IMR-90 (cell line): ENCODE results near the gene GBF1.

ENCODE experiments used
- CEBPB ChIP-seq: IDR thresholded peaks from 2 replicates; pipeline ENCODE4 v1.6.1; 2012; ENCODE audit warnings: low read depth, low read length, improper control_type of control experiment
- CHD1 ChIP-seq: IDR thresholded peaks from 2 replicates; pipeline ENCODE4 v1.6.1; 2012; ENCODE audit warnings: low read depth, low read length, improper control_type of control experiment
- ELK1 ChIP-seq: fragments of 150-350 bp; IDR thresholded peaks from 2 replicates; pipeline ENCODE4 v1.6.1; 2016; ENCODE audit warnings: low read depth, mild to moderate bottlenecking, low read length, moderate library complexity, borderline replicate concordance
- MAZ ChIP-seq: IDR thresholded peaks from 2 replicates; pipeline ENCODE4 v1.6.1; 2012; ENCODE audit warnings: low read depth, mild to moderate bottlenecking, low read length, improper control_type of control experiment, moderate library complexity, borderline replicate concordance
- MXI1 ChIP-seq: IDR thresholded peaks from 2 replicates; pipeline ENCODE4 v1.6.1; 2012; ENCODE audit warnings: low read depth, mild to moderate bottlenecking, low read length, moderate library complexity, borderline replicate concordance
- NFE2L2 ChIP-seq: fragments of 150-350 bp; IDR thresholded peaks from 2 replicates; pipeline ENCODE4 v1.6.1; 2016; ENCODE audit warnings: low read depth, mild to moderate bottlenecking, low read length
- POLR2A ChIP-seq: IDR thresholded peaks from 2 replicates; pipeline ENCODE4 v1.6.1; 2012; ENCODE audit warnings: mild to moderate bottlenecking, low read depth, low read length
- RAD21 ChIP-seq: IDR thresholded peaks from 2 replicates; pipeline ENCODE4 v1.6.1; 2012; ENCODE audit warnings: low read length, improper control_type of control experiment
- RCOR1 ChIP-seq: IDR thresholded peaks from 2 replicates; pipeline ENCODE4 v1.6.1; 2012; ENCODE audit warnings: mild to moderate bottlenecking, low read length, improper control_type of control experiment; ENCODE audit not compliant: insufficient replicate concordance
- RFX5 ChIP-seq: IDR thresholded peaks from 2 replicates; pipeline ENCODE4 v1.8.0; 2012; ENCODE audit warnings: low read depth, mild to moderate bottlenecking, low read length, moderate library complexity
- SMC3 ChIP-seq: fragments of 150-350 bp; IDR thresholded peaks from 2 replicates; pipeline ENCODE4 v1.6.1; 2016; ENCODE audit warnings: low read depth, mild to moderate bottlenecking, antibody characterized with exemption, low read length, moderate library complexity
- TF ChIP-seq, protein P1 (sequence below): conservative IDR thresholded peaks from 2 replicates; pipeline ENCODE4 v1.5.1; 2012; ENCODE audit warnings: mild to moderate bottlenecking, low read depth, low read length, improper control_type of control experiment
- TF ChIP-seq, protein P2 (sequence below): fragments of 150-350 bp; IDR thresholded peaks from 2 replicates; pipeline ENCODE4 v1.6.1; 2017; ENCODE audit warnings: mild to moderate bottlenecking, antibody characterized with exemption, low read length, low read depth

DNA sequence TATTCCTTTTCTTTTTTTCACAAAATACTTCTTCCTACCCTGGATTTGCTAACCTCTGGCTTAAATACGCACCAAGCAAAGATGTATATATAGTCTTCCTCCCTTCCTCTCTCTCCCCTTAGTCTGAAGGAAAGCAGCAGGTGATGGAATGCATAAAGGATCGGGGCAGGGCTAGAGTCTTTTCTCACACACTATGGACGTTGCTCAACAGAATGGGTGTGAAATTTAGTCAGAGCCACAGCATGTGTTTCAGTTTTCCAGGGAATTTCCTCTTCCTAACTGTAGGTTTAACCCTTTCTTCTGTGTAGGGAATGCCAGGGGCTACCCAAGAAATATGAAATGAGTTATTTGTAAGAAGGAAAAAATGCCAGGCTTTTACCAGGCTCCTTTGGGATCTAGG, 78.7 kb downstream of the GBF1 start:
- TF ChIP-seq SMC3 (no peak), POLR2A (no peak), RCOR1 (no peak), RFX5 (no peak), RAD21 (no peak), ELK1 (no peak), NFE2L2 (no peak), CEBPB (peak; percentile 40; the same call in 1 of the 2 replicates), MXI1 (no peak), CHD1 (no peak), MAZ (no peak)
- TF ChIP-seq, protein P1, sequence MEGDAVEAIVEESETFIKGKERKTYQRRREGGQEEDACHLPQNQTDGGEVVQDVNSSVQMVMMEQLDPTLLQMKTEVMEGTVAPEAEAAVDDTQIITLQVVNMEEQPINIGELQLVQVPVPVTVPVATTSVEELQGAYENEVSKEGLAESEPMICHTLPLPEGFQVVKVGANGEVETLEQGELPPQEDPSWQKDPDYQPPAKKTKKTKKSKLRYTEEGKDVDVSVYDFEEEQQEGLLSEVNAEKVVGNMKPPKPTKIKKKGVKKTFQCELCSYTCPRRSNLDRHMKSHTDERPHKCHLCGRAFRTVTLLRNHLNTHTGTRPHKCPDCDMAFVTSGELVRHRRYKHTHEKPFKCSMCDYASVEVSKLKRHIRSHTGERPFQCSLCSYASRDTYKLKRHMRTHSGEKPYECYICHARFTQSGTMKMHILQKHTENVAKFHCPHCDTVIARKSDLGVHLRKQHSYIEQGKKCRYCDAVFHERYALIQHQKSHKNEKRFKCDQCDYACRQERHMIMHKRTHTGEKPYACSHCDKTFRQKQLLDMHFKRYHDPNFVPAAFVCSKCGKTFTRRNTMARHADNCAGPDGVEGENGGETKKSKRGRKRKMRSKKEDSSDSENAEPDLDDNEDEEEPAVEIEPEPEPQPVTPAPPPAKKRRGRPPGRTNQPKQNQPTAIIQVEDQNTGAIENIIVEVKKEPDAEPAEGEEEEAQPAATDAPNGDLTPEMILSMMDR: no peak
- TF ChIP-seq, protein P2, sequence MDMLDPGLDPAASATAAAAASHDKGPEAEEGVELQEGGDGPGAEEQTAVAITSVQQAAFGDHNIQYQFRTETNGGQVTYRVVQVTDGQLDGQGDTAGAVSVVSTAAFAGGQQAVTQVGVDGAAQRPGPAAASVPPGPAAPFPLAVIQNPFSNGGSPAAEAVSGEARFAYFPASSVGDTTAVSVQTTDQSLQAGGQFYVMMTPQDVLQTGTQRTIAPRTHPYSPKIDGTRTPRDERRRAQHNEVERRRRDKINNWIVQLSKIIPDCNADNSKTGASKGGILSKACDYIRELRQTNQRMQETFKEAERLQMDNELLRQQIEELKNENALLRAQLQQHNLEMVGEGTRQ: no peak
